Progenitor cell of endocrine pancreas (in vitro differentiated cells): ENCODE measurements around the gene TEX48. TPM values are rescaled to one million over a fixed set of nuclear protein-coding genes. Genes with fewer than 3 reads are reported as not detected.

ENCODE experiments used
- DNase-seq: peaks from one replicate; pipeline ENCODE4 v3.0.0; 2021; ENCODE audit warnings: low spot score; ENCODE audit not compliant: unreplicated experiment
- H3K27ac Mint-ChIP-seq: 2 replicates; pipeline ENCODE4 v1.8.0; 2021; ENCODE audit warnings: mild to moderate bottlenecking, moderate library complexity, mixed read lengths
- H3K27me3 Mint-ChIP-seq: 2 replicates; pipeline ENCODE4 v1.8.0; 2021; ENCODE audit warnings: mixed read lengths
- H3K36me3 Mint-ChIP-seq: 2 replicates; pipeline ENCODE4 v1.8.0; 2022; ENCODE audit warnings: mixed read lengths; ENCODE audit not compliant: insufficient read depth
- H3K4me1 Mint-ChIP-seq: 2 replicates; pipeline ENCODE4 v1.8.0; 2021; ENCODE audit warnings: low read depth, mixed read lengths
- H3K4me3 Mint-ChIP-seq: 2 replicates; pipeline ENCODE4 v1.8.0; 2021; ENCODE audit warnings: low read depth, mild to moderate bottlenecking, moderate library complexity, mixed read lengths
- H3K9me3 Mint-ChIP-seq: 2 replicates; pipeline ENCODE4 v1.8.0; 2021; ENCODE audit warnings: low read depth, mixed read lengths
- total RNA-seq: library from RNA; stranded (reverse); gene quantifications from 2 replicates; pipeline ENCODE4 v1.2.1, GENCODE V29; 2021
- TF ChIP-seq, protein P1 (sequence below): fragments of 200-600 bp; sonication (generic); IDR thresholded peaks from one replicate; pipeline ENCODE4 v1.5.0; 2021; ENCODE audit warnings: antibody characterized with exemption, mild to moderate bottlenecking; ENCODE audit not compliant: unreplicated experiment

TEX48 gene
- total RNA-seq, 1 donor from 2014 or later, result not detected

GRCh38 chr9:114719290-114719689, 37.3 kb upstream of the TEX48 start:
- H3K4me1 Mint-ChIP-seq, result peaks cover 5% of the 10 kb centered on the region
- H3K27me3 Mint-ChIP-seq, result peaks cover 25% of the 10 kb centered on the region
- H3K36me3 Mint-ChIP-seq, result no peaks in the 10 kb centered on the region
- no peak overlapping the region for H3K4me3 Mint-ChIP-seq
- no peak for DNase-seq
- no peaks in the 10 kb centered on the region for H3K9me3 Mint-ChIP-seq
- no peak overlapping the region for H3K27ac Mint-ChIP-seq
- TF ChIP-seq, protein P1, sequence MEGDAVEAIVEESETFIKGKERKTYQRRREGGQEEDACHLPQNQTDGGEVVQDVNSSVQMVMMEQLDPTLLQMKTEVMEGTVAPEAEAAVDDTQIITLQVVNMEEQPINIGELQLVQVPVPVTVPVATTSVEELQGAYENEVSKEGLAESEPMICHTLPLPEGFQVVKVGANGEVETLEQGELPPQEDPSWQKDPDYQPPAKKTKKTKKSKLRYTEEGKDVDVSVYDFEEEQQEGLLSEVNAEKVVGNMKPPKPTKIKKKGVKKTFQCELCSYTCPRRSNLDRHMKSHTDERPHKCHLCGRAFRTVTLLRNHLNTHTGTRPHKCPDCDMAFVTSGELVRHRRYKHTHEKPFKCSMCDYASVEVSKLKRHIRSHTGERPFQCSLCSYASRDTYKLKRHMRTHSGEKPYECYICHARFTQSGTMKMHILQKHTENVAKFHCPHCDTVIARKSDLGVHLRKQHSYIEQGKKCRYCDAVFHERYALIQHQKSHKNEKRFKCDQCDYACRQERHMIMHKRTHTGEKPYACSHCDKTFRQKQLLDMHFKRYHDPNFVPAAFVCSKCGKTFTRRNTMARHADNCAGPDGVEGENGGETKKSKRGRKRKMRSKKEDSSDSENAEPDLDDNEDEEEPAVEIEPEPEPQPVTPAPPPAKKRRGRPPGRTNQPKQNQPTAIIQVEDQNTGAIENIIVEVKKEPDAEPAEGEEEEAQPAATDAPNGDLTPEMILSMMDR, result no peak

DNA sequence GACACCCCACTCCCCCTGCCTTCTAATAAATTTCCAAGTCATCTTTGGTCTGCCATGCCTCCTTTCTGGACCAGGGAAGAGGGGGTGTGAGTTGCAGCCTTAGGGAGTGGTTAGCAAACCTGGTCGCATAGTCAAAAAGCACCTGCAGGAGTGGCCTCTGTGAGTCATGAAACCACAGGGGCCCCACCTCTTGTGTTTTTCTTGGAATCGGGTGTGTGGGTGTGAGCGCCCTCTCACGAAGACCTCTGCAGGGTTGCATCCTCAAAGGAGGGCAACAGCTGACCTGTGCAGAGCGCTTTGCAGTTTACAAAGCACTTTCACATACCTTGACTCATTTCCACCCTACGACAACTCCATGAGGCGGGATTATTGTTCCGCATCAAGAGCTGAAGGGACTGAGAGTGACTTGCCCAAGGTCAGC, 36.8 kb upstream of the TEX48 start:
- Mint-ChIP-seq H3K27me3 (peaks cover 24% of the 10 kb centered on the region), H3K9me3 (no peaks in the 10 kb centered on the region), H3K36me3 (no peaks in the 10 kb centered on the region), H3K4me1 (peaks cover 5% of the 10 kb centered on the region), H3K27ac (no peak overlapping the region), H3K4me3 (no peak overlapping the region)
- TF ChIP-seq, protein P1, result no peak
- DNase-seq, result no peak

DNA sequence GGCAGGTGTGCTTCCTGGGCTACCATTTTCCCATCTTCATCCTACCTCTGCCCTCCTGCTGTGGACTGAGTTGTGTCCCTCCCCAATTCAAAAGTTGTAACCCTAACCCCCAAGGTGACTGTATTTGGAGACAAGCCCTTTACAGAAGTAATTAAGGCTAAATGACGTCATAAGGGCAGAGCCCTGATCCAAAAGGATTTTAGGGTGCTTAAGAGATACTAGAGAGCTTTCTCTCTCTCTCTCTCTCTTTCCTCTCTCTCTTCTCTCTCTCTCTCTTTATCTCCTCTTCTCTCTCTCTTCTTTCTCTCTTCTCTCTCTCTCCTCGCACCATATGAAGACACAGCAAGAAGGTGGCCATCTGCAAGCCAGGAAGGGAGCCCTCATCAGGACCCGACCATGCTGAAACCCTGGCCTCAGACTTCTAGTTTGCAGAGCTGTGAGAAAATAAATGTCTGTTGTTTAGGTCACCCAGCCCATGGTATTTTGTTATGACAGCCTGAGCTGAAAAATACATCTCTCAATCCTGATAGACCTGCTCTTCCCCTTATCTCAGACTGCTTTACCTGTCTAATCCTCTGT, 36.0 kb upstream of the TEX48 start:
- Mint-ChIP-seq H3K36me3 (no peaks in the 10 kb centered on the region), H3K4me3 (no peak overlapping the region), H3K9me3 (no peaks in the 10 kb centered on the region), H3K27me3 (peaks cover 21% of the 10 kb centered on the region), H3K27ac (no peak overlapping the region), H3K4me1 (peaks cover 5% of the 10 kb centered on the region)
- DNase-seq, result no peak
- TF ChIP-seq, protein P1, result no peak

GRCh38 chr9:114709636-114710035, 27.6 kb upstream of the TEX48 start:
- Mint-ChIP-seq H3K4me1 (peaks cover 8% of the 10 kb centered on the region), H3K4me3 (no peak overlapping the region), H3K27ac (no peak overlapping the region), H3K36me3 (no peaks in the 10 kb centered on the region), H3K9me3 (no peaks in the 10 kb centered on the region), H3K27me3 (peaks cover 21% of the 10 kb centered on the region)
- TF ChIP-seq, protein P1, result no peak
- no peak for DNase-seq

- no peaks in the 10 kb centered on the region for H3K36me3 Mint-ChIP-seq
- DNase-seq, result no peak
- no peaks in the 10 kb centered on the region for H3K9me3 Mint-ChIP-seq
- H3K4me1 Mint-ChIP-seq, result peaks cover 8% of the 10 kb centered on the region
- no peak overlapping the region for H3K27ac Mint-ChIP-seq
- TF ChIP-seq, protein P1, result no peak
- peaks cover 20% of the 10 kb centered on the region for H3K27me3 Mint-ChIP-seq
- H3K4me3 Mint-ChIP-seq, result no peak overlapping the region
Measured at GRCh38 chr9:114706711-114707110, 24.7 kb upstream of the TEX48 start.
